ENCODE results near the gene B3GAT1. TPM values are rescaled to one million over a fixed set of nuclear protein-coding genes. Genes with fewer than 3 reads are reported as not detected.

The B3GAT1 gene
- polyA plus RNA-seq, 1 donor from 2014 or later: 28.2 TPM

GRCh38 chr11:134379241-134379640 lies 32.8 kb downstream of the B3GAT1 start:
- H3K27me3 ChIP-seq (ENCODE audit: insufficient read depth, low read depth, low read length): no peaks in the 10 kb centered on the region
- no peaks in the 10 kb centered on the region for H3K79me2 ChIP-seq (replicated peaks; ENCODE audit: insufficient read depth, low read length)
- H3K9ac ChIP-seq (ENCODE audit: low read length): no peak overlapping the region
- no peaks in the 10 kb centered on the region for H3F3A ChIP-seq (ENCODE audit: insufficient read depth, low read length, poor library complexity, severe bottlenecking)
- no peak overlapping the region for H3K4me3 ChIP-seq (ENCODE audit: low read length)
- no peaks in the 10 kb centered on the region for H4K20me1 ChIP-seq (ENCODE audit: insufficient read depth)
- H3K9me2 ChIP-seq (ENCODE audit: insufficient read depth, low read length): no peaks in the 10 kb centered on the region
- no peak overlapping the region for H3K4me2 ChIP-seq (ENCODE audit: low read length)
- H3K36me3 ChIP-seq (ENCODE audit: insufficient read depth, low read length): no peaks in the 10 kb centered on the region
- no peak overlapping the region for H3K27ac ChIP-seq (ENCODE audit: low read length)
- H2AFZ ChIP-seq (ENCODE audit: low read depth, low read length): no peak overlapping the region
- H3K9me3 ChIP-seq (ENCODE audit: low read length): no peaks in the 10 kb centered on the region
- TF ChIP-seq CTCF (IDR thresholded peaks at IDR 0.05; ENCODE audit: poor library complexity, severe bottlenecking): no peak
- TF ChIP-seq, protein P1, sequence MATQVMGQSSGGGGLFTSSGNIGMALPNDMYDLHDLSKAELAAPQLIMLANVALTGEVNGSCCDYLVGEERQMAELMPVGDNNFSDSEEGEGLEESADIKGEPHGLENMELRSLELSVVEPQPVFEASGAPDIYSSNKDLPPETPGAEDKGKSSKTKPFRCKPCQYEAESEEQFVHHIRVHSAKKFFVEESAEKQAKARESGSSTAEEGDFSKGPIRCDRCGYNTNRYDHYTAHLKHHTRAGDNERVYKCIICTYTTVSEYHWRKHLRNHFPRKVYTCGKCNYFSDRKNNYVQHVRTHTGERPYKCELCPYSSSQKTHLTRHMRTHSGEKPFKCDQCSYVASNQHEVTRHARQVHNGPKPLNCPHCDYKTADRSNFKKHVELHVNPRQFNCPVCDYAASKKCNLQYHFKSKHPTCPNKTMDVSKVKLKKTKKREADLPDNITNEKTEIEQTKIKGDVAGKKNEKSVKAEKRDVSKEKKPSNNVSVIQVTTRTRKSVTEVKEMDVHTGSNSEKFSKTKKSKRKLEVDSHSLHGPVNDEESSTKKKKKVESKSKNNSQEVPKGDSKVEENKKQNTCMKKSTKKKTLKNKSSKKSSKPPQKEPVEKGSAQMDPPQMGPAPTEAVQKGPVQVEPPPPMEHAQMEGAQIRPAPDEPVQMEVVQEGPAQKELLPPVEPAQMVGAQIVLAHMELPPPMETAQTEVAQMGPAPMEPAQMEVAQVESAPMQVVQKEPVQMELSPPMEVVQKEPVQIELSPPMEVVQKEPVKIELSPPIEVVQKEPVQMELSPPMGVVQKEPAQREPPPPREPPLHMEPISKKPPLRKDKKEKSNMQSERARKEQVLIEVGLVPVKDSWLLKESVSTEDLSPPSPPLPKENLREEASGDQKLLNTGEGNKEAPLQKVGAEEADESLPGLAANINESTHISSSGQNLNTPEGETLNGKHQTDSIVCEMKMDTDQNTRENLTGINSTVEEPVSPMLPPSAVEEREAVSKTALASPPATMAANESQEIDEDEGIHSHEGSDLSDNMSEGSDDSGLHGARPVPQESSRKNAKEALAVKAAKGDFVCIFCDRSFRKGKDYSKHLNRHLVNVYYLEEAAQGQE (IDR thresholded peaks at IDR 0.05; ENCODE audit: borderline replicate concordance): no peak
- TF ChIP-seq MXI1 (conservative IDR thresholded peaks at IDR 0.05; ENCODE audit: poor library complexity, severe bottlenecking): no peak
- no peak for TF ChIP-seq RAD21 (conservative IDR thresholded peaks at IDR 0.05)
- TF ChIP-seq POLR2AphosphoS5 (IDR thresholded peaks at IDR 0.05): no peak
- TF ChIP-seq SMC3 (conservative IDR thresholded peaks at IDR 0.05; ENCODE audit: poor library complexity): no peak
- no peak for TF ChIP-seq EZH2 (IDR thresholded peaks at IDR 0.05; ENCODE audit: borderline replicate concordance, insufficient read depth, low read length, poor library complexity, severe bottlenecking)
- TF ChIP-seq EP300 (conservative IDR thresholded peaks at IDR 0.05; ENCODE audit: poor library complexity, severe bottlenecking): no peak
- TF ChIP-seq TAF1 (IDR thresholded peaks at IDR 0.05; ENCODE audit: low read depth): no peak

DNA sequence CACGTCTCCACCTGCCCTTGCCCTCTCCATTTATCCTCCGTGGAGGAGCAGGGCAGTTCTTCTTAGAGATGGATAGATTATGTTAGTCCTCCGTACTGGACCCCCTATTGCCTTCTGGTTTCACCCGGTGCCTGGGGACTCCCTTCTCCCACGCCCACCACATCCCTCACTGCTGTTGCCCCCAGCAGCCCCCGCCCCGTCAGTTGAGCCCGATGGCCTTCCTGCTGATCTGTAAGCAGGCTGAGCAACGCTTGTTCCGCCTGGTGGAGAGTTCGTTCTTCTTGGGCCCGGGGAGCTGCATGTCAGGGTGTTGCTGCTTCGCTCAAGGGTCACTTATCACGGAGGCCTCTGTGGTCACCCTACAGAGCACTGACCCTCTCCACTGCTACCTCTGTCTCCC lies 34.2 kb downstream of the B3GAT1 start:
- Histone ChIP-seq H3K9me3 (ENCODE audit: low read length) (no peaks in the 10 kb centered on the region), H3F3A (ENCODE audit: insufficient read depth, low read length, poor library complexity, severe bottlenecking) (no peaks in the 10 kb centered on the region), H3K27me3 (ENCODE audit: insufficient read depth, low read depth, low read length) (no peaks in the 10 kb centered on the region), H3K9ac (ENCODE audit: low read length) (no peak overlapping the region), H4K20me1 (ENCODE audit: insufficient read depth) (no peaks in the 10 kb centered on the region), H3K79me2 (replicated peaks; ENCODE audit: insufficient read depth, low read length) (no peaks in the 10 kb centered on the region), H3K36me3 (ENCODE audit: insufficient read depth, low read length) (no peaks in the 10 kb centered on the region), H3K27ac (ENCODE audit: low read length) (no peak overlapping the region), H2AFZ (ENCODE audit: low read depth, low read length) (no peak overlapping the region), H3K4me3 (ENCODE audit: low read length) (no peak overlapping the region), H3K4me2 (ENCODE audit: low read length) (no peak overlapping the region), H3K9me2 (ENCODE audit: insufficient read depth, low read length) (no peaks in the 10 kb centered on the region)
- no peak for TF ChIP-seq EP300 (conservative IDR thresholded peaks at IDR 0.05; ENCODE audit: poor library complexity, severe bottlenecking)
- TF ChIP-seq SMC3 (conservative IDR thresholded peaks at IDR 0.05; ENCODE audit: poor library complexity): no peak
- TF ChIP-seq CTCF (IDR thresholded peaks at IDR 0.05; ENCODE audit: poor library complexity, severe bottlenecking): no peak
- no peak for TF ChIP-seq RAD21 (conservative IDR thresholded peaks at IDR 0.05)
- no peak for TF ChIP-seq MXI1 (conservative IDR thresholded peaks at IDR 0.05; ENCODE audit: poor library complexity, severe bottlenecking)
- TF ChIP-seq EZH2 (IDR thresholded peaks at IDR 0.05; ENCODE audit: borderline replicate concordance, insufficient read depth, low read length, poor library complexity, severe bottlenecking): no peak
- TF ChIP-seq TAF1 (IDR thresholded peaks at IDR 0.05; ENCODE audit: low read depth): no peak
- no peak for TF ChIP-seq POLR2AphosphoS5 (IDR thresholded peaks at IDR 0.05)
- TF ChIP-seq, protein P1 (IDR thresholded peaks at IDR 0.05; ENCODE audit: borderline replicate concordance): no peak
